ENCODE results near the gene ST8SIA5. TPM values are rescaled to one million over a fixed set of nuclear protein-coding genes. Genes with fewer than 3 reads are reported as not detected.

ST8SIA5 gene
- total RNA-seq, 1 donor from 2014 or later, result 0.20 TPM

GRCh38 chr18:46646468-46646867 lies 110.4 kb downstream of the ST8SIA5 start:
- Mint-ChIP-seq H3K9me3 (no peaks in the 10 kb centered on the region), H3K36me3 (no peaks in the 10 kb centered on the region), H3K27me3 (ENCODE audit: low read depth) (peaks cover 73% of the 10 kb centered on the region), H3K4me1 (no peaks in the 10 kb centered on the region), H3K4me3 (no peak overlapping the region), H3K27ac (no peak overlapping the region)
- DNase-seq (ENCODE audit: low spot score in 2 of 2, unreplicated experiment in 2 of 2), result no peak
- TF ChIP-seq, protein P1, sequence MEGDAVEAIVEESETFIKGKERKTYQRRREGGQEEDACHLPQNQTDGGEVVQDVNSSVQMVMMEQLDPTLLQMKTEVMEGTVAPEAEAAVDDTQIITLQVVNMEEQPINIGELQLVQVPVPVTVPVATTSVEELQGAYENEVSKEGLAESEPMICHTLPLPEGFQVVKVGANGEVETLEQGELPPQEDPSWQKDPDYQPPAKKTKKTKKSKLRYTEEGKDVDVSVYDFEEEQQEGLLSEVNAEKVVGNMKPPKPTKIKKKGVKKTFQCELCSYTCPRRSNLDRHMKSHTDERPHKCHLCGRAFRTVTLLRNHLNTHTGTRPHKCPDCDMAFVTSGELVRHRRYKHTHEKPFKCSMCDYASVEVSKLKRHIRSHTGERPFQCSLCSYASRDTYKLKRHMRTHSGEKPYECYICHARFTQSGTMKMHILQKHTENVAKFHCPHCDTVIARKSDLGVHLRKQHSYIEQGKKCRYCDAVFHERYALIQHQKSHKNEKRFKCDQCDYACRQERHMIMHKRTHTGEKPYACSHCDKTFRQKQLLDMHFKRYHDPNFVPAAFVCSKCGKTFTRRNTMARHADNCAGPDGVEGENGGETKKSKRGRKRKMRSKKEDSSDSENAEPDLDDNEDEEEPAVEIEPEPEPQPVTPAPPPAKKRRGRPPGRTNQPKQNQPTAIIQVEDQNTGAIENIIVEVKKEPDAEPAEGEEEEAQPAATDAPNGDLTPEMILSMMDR (IDR thresholded peaks at IDR 0.05; ENCODE audit: unreplicated experiment), result no peak

GRCh38 chr18:46642561-46642960 lies 114.3 kb downstream of the ST8SIA5 start:
- TF ChIP-seq, protein P1 (IDR thresholded peaks at IDR 0.05; ENCODE audit: unreplicated experiment), result no peak
- peaks cover 72% of the 10 kb centered on the region for H3K27me3 Mint-ChIP-seq (ENCODE audit: low read depth)
- H3K4me3 Mint-ChIP-seq, result no peak overlapping the region
- no peaks in the 10 kb centered on the region for H3K4me1 Mint-ChIP-seq
- no peak for DNase-seq (ENCODE audit: low spot score in 2 of 2, unreplicated experiment in 2 of 2)
- H3K36me3 Mint-ChIP-seq, result no peaks in the 10 kb centered on the region
- H3K27ac Mint-ChIP-seq, result no peak overlapping the region
- no peaks in the 10 kb centered on the region for H3K9me3 Mint-ChIP-seq

DNA sequence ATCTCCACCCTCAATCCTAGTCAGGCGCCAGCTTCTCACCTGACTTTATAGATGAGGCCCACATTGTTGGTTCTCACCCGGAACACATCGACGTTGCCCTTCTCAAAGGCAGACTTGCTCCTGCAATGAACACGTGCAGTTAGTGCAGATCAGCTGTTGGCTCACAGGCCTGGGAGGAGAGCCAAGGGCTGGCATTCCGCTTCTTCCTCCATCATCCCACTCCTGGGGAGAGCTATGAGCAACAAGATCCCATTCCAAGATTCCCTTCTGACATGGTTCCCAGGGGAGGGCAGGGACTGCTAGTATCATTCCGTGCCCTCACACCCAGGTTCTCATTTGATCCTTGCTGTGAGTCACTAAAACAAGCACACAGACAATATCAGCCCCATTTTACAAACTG lies 114.9 kb downstream of the ST8SIA5 start:
- Mint-ChIP-seq H3K9me3 (no peaks in the 10 kb centered on the region), H3K27ac (no peak overlapping the region), H3K4me3 (no peak overlapping the region), H3K36me3 (no peaks in the 10 kb centered on the region), H3K27me3 (ENCODE audit: low read depth) (peaks cover 74% of the 10 kb centered on the region), H3K4me1 (no peaks in the 10 kb centered on the region)
- TF ChIP-seq, protein P1 (IDR thresholded peaks at IDR 0.05; ENCODE audit: unreplicated experiment), result no peak
- DNase-seq (ENCODE audit: low spot score in 2 of 2, unreplicated experiment in 2 of 2), result no peak

DNA sequence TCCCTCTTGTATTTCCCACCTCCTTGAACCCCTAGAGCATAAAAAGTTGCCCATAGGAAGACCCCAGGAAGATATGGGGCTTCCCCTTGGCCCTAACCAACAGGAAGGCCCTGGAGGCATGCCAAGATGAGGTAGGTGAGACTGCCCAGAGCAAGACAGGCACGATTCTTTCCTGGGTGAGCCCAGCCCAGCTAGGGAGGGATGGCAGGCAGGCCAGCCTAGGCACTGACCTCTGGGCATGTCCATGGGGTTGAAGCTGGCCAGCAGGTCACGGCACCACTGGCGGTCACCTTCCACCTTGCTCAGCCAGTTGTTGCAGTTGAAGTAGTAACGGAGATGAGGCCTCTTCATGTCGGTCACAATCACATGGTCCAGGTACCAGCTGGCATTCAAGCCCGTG lies 117.5 kb downstream of the ST8SIA5 start:
- DNase-seq (ENCODE audit: low spot score in 2 of 2, unreplicated experiment in 2 of 2), result no peak

DNA sequence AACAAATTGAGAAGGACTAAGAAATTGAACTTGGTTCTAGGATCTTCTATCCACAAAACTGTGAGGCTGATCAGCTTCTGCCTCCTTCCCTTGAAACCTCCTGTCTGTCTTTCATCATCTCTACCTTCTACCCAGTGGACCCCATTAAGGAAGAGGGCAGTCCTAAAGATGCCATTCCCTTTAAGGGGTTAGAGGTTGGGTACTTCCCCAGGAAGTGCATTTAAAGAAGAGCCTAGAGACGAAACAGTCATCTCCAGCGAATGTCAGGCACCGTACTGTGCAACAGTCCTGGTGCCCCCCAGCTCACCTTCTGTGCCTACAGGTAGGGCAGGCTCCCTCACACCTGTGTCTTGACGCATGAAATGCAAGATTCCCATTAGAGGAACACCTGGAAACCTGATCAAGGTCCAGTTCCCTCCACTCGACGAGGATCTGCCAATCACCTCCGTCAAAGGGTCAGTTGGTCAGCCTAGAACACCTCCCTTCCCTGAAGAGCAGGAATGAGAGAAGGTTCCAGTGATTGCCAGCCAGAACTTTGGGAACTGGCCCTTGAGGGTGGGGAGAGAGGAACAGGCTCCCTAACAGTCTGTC lies 120.7 kb downstream of the ST8SIA5 start:
- Mint-ChIP-seq H3K27me3 (ENCODE audit: low read depth) (peaks cover 38% of the 10 kb centered on the region), H3K27ac (no peak overlapping the region), H3K4me3 (no peak overlapping the region), H3K36me3 (no peaks in the 10 kb centered on the region), H3K4me1 (no peaks in the 10 kb centered on the region), H3K9me3 (peaks cover 10% of the 10 kb centered on the region)
- TF ChIP-seq, protein P1 (IDR thresholded peaks at IDR 0.05; ENCODE audit: unreplicated experiment), result no peak
- DNase-seq (ENCODE audit: low spot score in 2 of 2, unreplicated experiment in 2 of 2), result peak in 1 of 2 experiments; percentile 9

More for the DNA sequence above, 117.5 kb downstream of the ST8SIA5 start:
- Mint-ChIP-seq H3K36me3 (no peaks in the 10 kb centered on the region), H3K4me1 (no peaks in the 10 kb centered on the region), H3K9me3 (no peaks in the 10 kb centered on the region), H3K4me3 (no peak overlapping the region), H3K27me3 (ENCODE audit: low read depth) (peaks cover 60% of the 10 kb centered on the region), H3K27ac (no peak overlapping the region)
- TF ChIP-seq, protein P1 (IDR thresholded peaks at IDR 0.05; ENCODE audit: unreplicated experiment), result no peak
